ENCODE results near the gene TENM4.

The TENM4 gene

DNA sequence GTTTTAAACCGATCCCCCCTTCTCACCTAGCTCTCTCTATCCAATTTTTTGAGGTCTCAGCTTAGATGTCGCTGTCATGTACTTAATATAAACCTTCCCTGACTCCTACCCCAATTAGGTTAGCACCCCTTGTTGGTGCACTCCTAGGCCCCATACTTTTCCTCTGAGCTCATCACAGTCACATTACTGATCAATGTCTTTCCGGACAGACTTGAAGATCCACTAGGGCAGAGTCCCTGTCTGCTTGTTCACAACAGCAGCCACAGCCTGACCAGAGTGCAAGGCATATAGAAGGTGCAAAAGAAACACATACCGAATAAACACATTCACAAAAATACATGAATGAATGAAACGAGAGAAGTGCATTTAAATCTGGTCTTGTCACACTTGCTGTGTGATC is 605.2 kb downstream of the TENM4 start:
- TF ChIP-seq POLR2AphosphoS5 (IDR thresholded peaks at IDR 0.05; ENCODE audit: low read depth, low read length) (no peak), REST (IDR thresholded peaks at IDR 0.05; ENCODE audit: insufficient read depth in 1 of 2, low read depth in 2 of 2, low read length in 2 of 2) (no peak), SIN3A (IDR thresholded peaks at IDR 0.05; ENCODE audit: borderline replicate concordance, insufficient read depth, low read length) (no peak), TAF1 (IDR thresholded peaks at IDR 0.05; ENCODE audit: borderline replicate concordance, insufficient read depth, low read length) (no peak), FOXP2 (optimal IDR thresholded peaks at IDR 0.05; ENCODE audit: borderline replicate concordance, extremely low read depth, extremely low read length, insufficient read depth) (no peak)

DNA sequence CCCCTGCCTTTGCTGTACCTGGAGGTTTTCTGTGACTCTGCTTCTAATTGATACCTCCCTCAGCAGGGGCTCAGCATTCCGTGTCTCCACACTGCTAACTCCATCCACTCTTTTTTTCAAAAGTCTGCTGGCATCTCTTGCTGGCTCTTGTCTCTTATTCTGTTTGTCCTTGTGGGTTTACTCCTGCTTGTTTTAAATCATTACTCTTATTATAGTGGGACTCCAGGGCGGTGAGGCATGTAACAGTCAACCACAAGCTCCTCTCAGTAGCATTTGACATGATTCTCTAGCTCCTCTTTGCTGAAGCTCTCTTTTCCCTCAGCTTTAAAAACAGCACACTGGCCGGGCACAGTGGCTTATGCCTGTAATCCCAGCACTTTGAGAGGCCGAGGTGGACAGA is 605.9 kb downstream of the TENM4 start:
- TF ChIP-seq POLR2AphosphoS5 (IDR thresholded peaks at IDR 0.05; ENCODE audit: low read depth, low read length) (no peak), SIN3A (IDR thresholded peaks at IDR 0.05; ENCODE audit: borderline replicate concordance, insufficient read depth, low read length) (no peak), TAF1 (IDR thresholded peaks at IDR 0.05; ENCODE audit: borderline replicate concordance, insufficient read depth, low read length) (no peak), REST (IDR thresholded peaks at IDR 0.05; ENCODE audit: insufficient read depth in 1 of 2, low read depth in 2 of 2, low read length in 2 of 2) (no peak), FOXP2 (optimal IDR thresholded peaks at IDR 0.05; ENCODE audit: borderline replicate concordance, extremely low read depth, extremely low read length, insufficient read depth) (no peak)

DNA sequence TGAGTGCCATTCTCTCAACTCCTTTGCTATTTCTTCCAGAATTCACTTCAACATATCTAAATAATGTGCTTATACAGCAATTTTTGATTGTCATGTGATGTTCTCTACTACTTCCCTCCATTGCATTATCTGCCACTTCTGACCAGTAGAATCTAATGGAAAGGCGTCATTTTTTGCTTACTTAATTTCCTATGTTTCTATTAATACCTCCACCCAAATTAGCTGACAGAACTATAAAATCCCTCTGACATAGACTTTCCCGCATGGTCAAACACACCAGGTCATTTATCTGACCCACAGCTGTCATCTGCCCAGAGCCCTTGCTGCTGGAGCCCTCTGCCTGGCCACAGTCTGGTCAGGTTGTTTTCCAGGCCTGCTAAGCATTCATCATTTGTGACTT is 607.6 kb downstream of the TENM4 start:
- TF ChIP-seq REST (IDR thresholded peaks at IDR 0.05; ENCODE audit: insufficient read depth in 1 of 2, low read depth in 2 of 2, low read length in 2 of 2) (no peak), TAF1 (IDR thresholded peaks at IDR 0.05; ENCODE audit: borderline replicate concordance, insufficient read depth, low read length) (no peak), SIN3A (IDR thresholded peaks at IDR 0.05; ENCODE audit: borderline replicate concordance, insufficient read depth, low read length) (no peak), POLR2AphosphoS5 (IDR thresholded peaks at IDR 0.05; ENCODE audit: low read depth, low read length) (no peak), FOXP2 (optimal IDR thresholded peaks at IDR 0.05; ENCODE audit: borderline replicate concordance, extremely low read depth, extremely low read length, insufficient read depth) (no peak)

GRCh38 chr11:78832226-78832947 is 608.4 kb downstream of the TENM4 start:
- TF ChIP-seq SIN3A (IDR thresholded peaks at IDR 0.05; ENCODE audit: borderline replicate concordance, insufficient read depth, low read length) = no peak
- no peak for TF ChIP-seq REST (IDR thresholded peaks at IDR 0.05; ENCODE audit: insufficient read depth in 1 of 2, low read depth in 2 of 2, low read length in 2 of 2)
- no peak for TF ChIP-seq TAF1 (IDR thresholded peaks at IDR 0.05; ENCODE audit: borderline replicate concordance, insufficient read depth, low read length)
- no peak for TF ChIP-seq FOXP2 (optimal IDR thresholded peaks at IDR 0.05; ENCODE audit: borderline replicate concordance, extremely low read depth, extremely low read length, insufficient read depth)
- TF ChIP-seq POLR2AphosphoS5 (IDR thresholded peaks at IDR 0.05; ENCODE audit: low read depth, low read length) = no peak
